ENCODE data around the gene THRSP. TPM values are rescaled to one million over a fixed set of nuclear protein-coding genes. Genes with fewer than 3 reads are reported as not detected.
A peak's percentile ranks its signal among the peaks of the same experiment; 100 is the strongest.

THRSP gene
- total and polyA plus RNA-seq, 2 donors (not counting 1 experiment from before 2014, with no cell fraction given): under 0.01 to 0.19 TPM

- Histone ChIP-seq H3K9ac (ENCODE audit: insufficient read depth, low read length) (no peak overlapping the region), H2AFZ (ENCODE audit: low read length) (no peak overlapping the region), H3K4me3 (replicated peaks in 1 of 4; ENCODE audit: control extremely low read depth in 1 of 4, insufficient read depth in 1 of 4, low read depth in 3 of 4, low read length in 4 of 4) (no peak overlapping the region), H3K36me3 (ENCODE audit: control insufficient read depth, insufficient read depth, low read length) (peaks cover 5% of the 10 kb centered on the region), H4K20me1 (ENCODE audit: control insufficient read depth, extremely low read depth, insufficient read depth, low read length) (no peaks in the 10 kb centered on the region), H3K27me3 (ENCODE audit: control insufficient read depth, insufficient read depth, low read length) (no peaks in the 10 kb centered on the region), H3K4me2 (ENCODE audit: extremely low read depth, insufficient read depth, low read length) (no peak overlapping the region), H3K9me3 (ENCODE audit: control insufficient read depth, insufficient read depth, low read depth, low read length) (no peaks in the 10 kb centered on the region), H3K4me1 (ENCODE audit: control insufficient read depth, extremely low read depth, insufficient read depth, low read length) (no peaks in the 10 kb centered on the region), H3K79me2 (ENCODE audit: control insufficient read depth, insufficient read depth, low read length) (no peaks in the 10 kb centered on the region), H3K27ac (ENCODE audit: insufficient read depth, low read length) (no peak overlapping the region)
- DNase-seq (ENCODE audit: low read depth in 2 of 2): no peak
- TF ChIP-seq CTCF (conservative IDR thresholded peaks at IDR 0.05 in 1 of 2, IDR thresholded peaks at IDR 0.05 in 1 of 2; ENCODE audit: low read depth in 1 of 2, low read length in 2 of 2) (no peak), EZH2 (IDR thresholded peaks at IDR 0.05; ENCODE audit: low read length, missing control alignments) (no peak)
Measured at GRCh38 chr11:78100261-78100660, 36.6 kb downstream of the THRSP start.

GRCh38 chr11:78100676-78101472 lies 37.2 kb downstream of the THRSP start:
- no peak overlapping the region for H3K4me2 ChIP-seq (ENCODE audit: extremely low read depth, insufficient read depth, low read length)
- no peaks in the 10 kb centered on the region for H3K4me1 ChIP-seq (ENCODE audit: control insufficient read depth, extremely low read depth, insufficient read depth, low read length)
- no peak overlapping the region for H3K4me3 ChIP-seq (replicated peaks in 1 of 4; ENCODE audit: control extremely low read depth in 1 of 4, insufficient read depth in 1 of 4, low read depth in 3 of 4, low read length in 4 of 4)
- DNase-seq (ENCODE audit: low read depth in 2 of 2): peak; percentile 18 to 22
- no peak for TF ChIP-seq EZH2 (IDR thresholded peaks at IDR 0.05; ENCODE audit: low read length, missing control alignments)
- no peaks in the 10 kb centered on the region for H3K79me2 ChIP-seq (ENCODE audit: control insufficient read depth, insufficient read depth, low read length)
- no peak overlapping the region for H3K27ac ChIP-seq (ENCODE audit: insufficient read depth, low read length)
- H4K20me1 ChIP-seq (ENCODE audit: control insufficient read depth, extremely low read depth, insufficient read depth, low read length): no peaks in the 10 kb centered on the region
- no peaks in the 10 kb centered on the region for H3K27me3 ChIP-seq (ENCODE audit: control insufficient read depth, insufficient read depth, low read length)
- peaks cover 5% of the 10 kb centered on the region for H3K36me3 ChIP-seq (ENCODE audit: control insufficient read depth, insufficient read depth, low read length)
- H3K9ac ChIP-seq (ENCODE audit: insufficient read depth, low read length): no peak overlapping the region
- no peaks in the 10 kb centered on the region for H3K9me3 ChIP-seq (ENCODE audit: control insufficient read depth, insufficient read depth, low read depth, low read length)
- no peak overlapping the region for H2AFZ ChIP-seq (ENCODE audit: low read length)

- DNase-seq (ENCODE audit: low read depth in 2 of 2): no peak
- H3K79me2 ChIP-seq (ENCODE audit: control insufficient read depth, insufficient read depth, low read length): no peaks in the 10 kb centered on the region
- H3K9ac ChIP-seq (ENCODE audit: insufficient read depth, low read length): no peak overlapping the region
- H3K4me3 ChIP-seq (replicated peaks in 1 of 4; ENCODE audit: control extremely low read depth in 1 of 4, insufficient read depth in 1 of 4, low read depth in 3 of 4, low read length in 4 of 4): no peak overlapping the region
- H3K9me3 ChIP-seq (ENCODE audit: control insufficient read depth, insufficient read depth, low read depth, low read length): no peaks in the 10 kb centered on the region
- H2AFZ ChIP-seq (ENCODE audit: low read length): no peak overlapping the region
- H3K27ac ChIP-seq (ENCODE audit: insufficient read depth, low read length): no peak overlapping the region
- TF ChIP-seq EZH2 (IDR thresholded peaks at IDR 0.05; ENCODE audit: low read length, missing control alignments): no peak
- no peak for TF ChIP-seq CTCF (conservative IDR thresholded peaks at IDR 0.05 in 1 of 2, IDR thresholded peaks at IDR 0.05 in 1 of 2; ENCODE audit: low read depth in 1 of 2, low read length in 2 of 2)
- no peaks in the 10 kb centered on the region for H4K20me1 ChIP-seq (ENCODE audit: control insufficient read depth, extremely low read depth, insufficient read depth, low read length)
- H3K4me1 ChIP-seq (ENCODE audit: control insufficient read depth, extremely low read depth, insufficient read depth, low read length): peaks cover 2% of the 10 kb centered on the region
- peaks cover 6% of the 10 kb centered on the region for H3K36me3 ChIP-seq (ENCODE audit: control insufficient read depth, insufficient read depth, low read length)
- H3K4me2 ChIP-seq (ENCODE audit: extremely low read depth, insufficient read depth, low read length): no peak overlapping the region
- H3K27me3 ChIP-seq (ENCODE audit: control insufficient read depth, insufficient read depth, low read length): no peaks in the 10 kb centered on the region
Measured at GRCh38 chr11:78109081-78110015, 45.7 kb downstream of the THRSP start.

All from fibroblast of lung (primary cell).